ENCODE data around the gene SENP2.
A peak's percentile ranks its signal among the peaks of the same experiment; 100 is the strongest.

Gene SENP2

GRCh38 chr3:185559706-185560090 is 26.4 kb upstream of the SENP2 start:
- no peaks in the 10 kb centered on the region for H3K9me3 ChIP-seq
- H3K27ac ChIP-seq = no peak overlapping the region
- H3K4me1 ChIP-seq (ENCODE audit: control insufficient read depth in 1 of 2, insufficient read depth in 1 of 2, low read depth in 1 of 2, low read length in 1 of 2) = peaks cover 11 to 20% of the 10 kb centered on the region in 2 experiments
- H3K36me3 ChIP-seq = no peaks in the 10 kb centered on the region
- no peaks in the 10 kb centered on the region for H3K27me3 ChIP-seq
- H3K4me3 ChIP-seq (ENCODE audit: low read depth in 1 of 2, low read length in 1 of 2) = no peak overlapping the region
- TF ChIP-seq CTCF (IDR thresholded peaks at IDR 0.05) = no peak

- no peaks in the 10 kb centered on the region for H3K36me3 ChIP-seq
- H3K4me3 ChIP-seq (ENCODE audit: low read depth in 1 of 2, low read length in 1 of 2) = no peak overlapping the region
- H3K27me3 ChIP-seq = no peaks in the 10 kb centered on the region
- H3K9me3 ChIP-seq = no peaks in the 10 kb centered on the region
- H3K27ac ChIP-seq = no peak overlapping the region
- peaks cover 11 to 20% of the 10 kb centered on the region in 2 experiments for H3K4me1 ChIP-seq (ENCODE audit: control insufficient read depth in 1 of 2, insufficient read depth in 1 of 2, low read depth in 1 of 2, low read length in 1 of 2)
- no peak for TF ChIP-seq CTCF (IDR thresholded peaks at IDR 0.05)
Observed at GRCh38 chr3:185560676-185561075, 25.4 kb upstream of the SENP2 start.

GRCh38 chr3:185561374-185561943 is 24.6 kb upstream of the SENP2 start:
- Histone ChIP-seq H3K9me3 (no peaks in the 10 kb centered on the region), H3K27ac (no peak overlapping the region), H3K36me3 (no peaks in the 10 kb centered on the region), H3K4me1 (ENCODE audit: control insufficient read depth in 1 of 2, insufficient read depth in 1 of 2, low read depth in 1 of 2, low read length in 1 of 2) (peaks cover 11 to 20% of the 10 kb centered on the region in 2 experiments), H3K27me3 (no peaks in the 10 kb centered on the region), H3K4me3 (ENCODE audit: low read depth in 1 of 2, low read length in 1 of 2) (peak overlapping the region; percentile 3 to 20)
- no peak for TF ChIP-seq CTCF (IDR thresholded peaks at IDR 0.05)

GRCh38 chr3:185561958-185562357 is 24.1 kb upstream of the SENP2 start:
- no peak overlapping the region for H3K27ac ChIP-seq
- TF ChIP-seq CTCF (IDR thresholded peaks at IDR 0.05) = no peak

GRCh38 chr3:185572183-185572582 is 13.9 kb upstream of the SENP2 start:
- no peaks in the 10 kb centered on the region for H3K27me3 ChIP-seq
- no peaks in the 10 kb centered on the region for H3K36me3 ChIP-seq
- no peak overlapping the region for H3K27ac ChIP-seq
- no peak for TF ChIP-seq CTCF (IDR thresholded peaks at IDR 0.05)
- H3K9me3 ChIP-seq = peaks cover 7% of the 10 kb centered on the region
- H3K4me1 ChIP-seq (ENCODE audit: control insufficient read depth in 1 of 2, insufficient read depth in 1 of 2, low read depth in 1 of 2, low read length in 1 of 2) = no peaks in the 10 kb centered on the region
- no peak overlapping the region for H3K4me3 ChIP-seq (ENCODE audit: low read depth in 1 of 2, low read length in 1 of 2)

More at GRCh38 chr3:185561958-185562357, 24.1 kb upstream of the SENP2 start:
- no peaks in the 10 kb centered on the region for H3K36me3 ChIP-seq
- no peaks in the 10 kb centered on the region for H3K9me3 ChIP-seq
- peak overlapping the region; percentile 3 to 20 for H3K4me3 ChIP-seq (ENCODE audit: low read depth in 1 of 2, low read length in 1 of 2)
- H3K27me3 ChIP-seq = no peaks in the 10 kb centered on the region
- H3K4me1 ChIP-seq (ENCODE audit: control insufficient read depth in 1 of 2, insufficient read depth in 1 of 2, low read depth in 1 of 2, low read length in 1 of 2) = peaks cover 11 to 20% of the 10 kb centered on the region in 2 experiments

All from neutrophil (primary cell).